Choroid plexus epithelial cell (primary cell): ENCODE results near the gene KDF1.

Experiments
- DNase-seq: peaks from one replicate; pipeline ENCODE4 v3.0.0-alpha.2; 2010; ENCODE audit warnings: low read depth
- H3K4me3 ChIP-seq: 2 replicates; pipeline ENCODE4 v1.5.1; 2011; ENCODE audit warnings: low read depth, mild to moderate bottlenecking, control low read depth, low read length, moderate library complexity
- TF ChIP-seq, protein P1 (sequence below): conservative IDR thresholded peaks from 2 replicates; pipeline ENCODE4 v1.5.1; 2011; ENCODE audit warnings: low read depth, mild to moderate bottlenecking, control low read depth, inconsistent platforms, low read length, moderate library complexity

KDF1 gene

DNA sequence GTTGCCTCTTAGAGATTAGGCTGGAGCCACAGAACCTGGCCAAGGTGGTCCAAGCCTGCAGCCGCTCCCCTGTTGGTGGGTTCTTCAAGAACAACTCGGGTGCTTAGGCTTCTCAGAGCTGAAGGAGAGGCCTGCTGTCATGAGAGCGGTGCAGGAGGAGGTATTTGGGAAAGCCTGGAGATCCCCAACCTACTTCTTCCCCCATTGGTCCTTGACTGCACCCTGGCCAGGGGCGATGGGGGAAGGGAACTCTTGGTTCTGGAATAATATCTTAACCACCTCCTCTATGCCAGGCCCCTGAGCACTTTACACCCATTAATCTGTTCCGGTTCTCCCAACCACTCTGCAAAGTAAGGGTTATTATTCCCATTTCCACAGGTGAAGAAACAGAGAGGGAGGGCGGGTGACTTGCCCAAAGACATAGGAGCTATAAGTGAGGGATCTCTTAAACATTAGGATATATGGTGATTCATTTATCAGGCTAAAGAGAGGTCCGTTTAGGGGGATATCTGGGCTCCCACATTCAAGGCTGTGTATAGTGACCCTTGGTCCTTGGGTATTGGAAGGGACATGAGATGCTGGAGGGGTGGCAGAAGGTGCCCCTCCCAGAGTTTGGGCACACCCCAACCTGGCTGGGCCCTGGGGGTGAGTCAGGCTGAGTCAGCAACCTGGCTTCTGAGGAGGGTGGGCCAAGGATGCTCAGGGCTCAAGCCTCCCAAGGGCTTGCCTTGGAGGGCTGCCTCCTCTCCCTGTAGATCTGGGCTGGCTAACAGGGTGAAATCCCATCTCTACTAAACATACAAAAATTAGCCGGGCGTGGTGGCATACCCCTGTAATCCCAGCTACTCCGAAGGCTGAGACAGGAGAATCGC lies 38.4 kb upstream of the KDF1 start:
- H3K4me3 ChIP-seq: no peak overlapping the region
- TF ChIP-seq, protein P1, sequence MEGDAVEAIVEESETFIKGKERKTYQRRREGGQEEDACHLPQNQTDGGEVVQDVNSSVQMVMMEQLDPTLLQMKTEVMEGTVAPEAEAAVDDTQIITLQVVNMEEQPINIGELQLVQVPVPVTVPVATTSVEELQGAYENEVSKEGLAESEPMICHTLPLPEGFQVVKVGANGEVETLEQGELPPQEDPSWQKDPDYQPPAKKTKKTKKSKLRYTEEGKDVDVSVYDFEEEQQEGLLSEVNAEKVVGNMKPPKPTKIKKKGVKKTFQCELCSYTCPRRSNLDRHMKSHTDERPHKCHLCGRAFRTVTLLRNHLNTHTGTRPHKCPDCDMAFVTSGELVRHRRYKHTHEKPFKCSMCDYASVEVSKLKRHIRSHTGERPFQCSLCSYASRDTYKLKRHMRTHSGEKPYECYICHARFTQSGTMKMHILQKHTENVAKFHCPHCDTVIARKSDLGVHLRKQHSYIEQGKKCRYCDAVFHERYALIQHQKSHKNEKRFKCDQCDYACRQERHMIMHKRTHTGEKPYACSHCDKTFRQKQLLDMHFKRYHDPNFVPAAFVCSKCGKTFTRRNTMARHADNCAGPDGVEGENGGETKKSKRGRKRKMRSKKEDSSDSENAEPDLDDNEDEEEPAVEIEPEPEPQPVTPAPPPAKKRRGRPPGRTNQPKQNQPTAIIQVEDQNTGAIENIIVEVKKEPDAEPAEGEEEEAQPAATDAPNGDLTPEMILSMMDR: no peak
- DNase-seq: no peak

DNA sequence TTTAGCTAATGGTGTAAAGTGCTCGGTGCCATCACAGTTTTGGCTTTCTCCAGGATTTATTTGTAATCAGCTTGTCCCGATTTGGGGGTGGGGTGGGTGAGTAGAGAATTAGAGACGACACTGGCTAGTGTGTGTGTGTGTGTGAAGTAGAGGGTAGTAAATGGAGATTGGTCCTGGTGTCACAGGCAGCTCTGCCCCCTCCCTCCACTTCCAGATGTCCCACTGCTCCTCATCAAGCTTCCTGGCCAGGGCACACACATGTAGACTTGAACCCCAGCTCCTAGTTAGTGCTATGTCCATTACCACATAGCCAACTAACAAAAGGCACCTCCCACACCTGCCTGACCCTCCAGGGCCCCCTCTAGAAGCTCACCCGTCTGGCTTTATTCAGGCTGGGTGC lies 36.4 kb upstream of the KDF1 start:
- TF ChIP-seq, protein P1: no peak
- no peak for DNase-seq
- no peak overlapping the region for H3K4me3 ChIP-seq

DNA sequence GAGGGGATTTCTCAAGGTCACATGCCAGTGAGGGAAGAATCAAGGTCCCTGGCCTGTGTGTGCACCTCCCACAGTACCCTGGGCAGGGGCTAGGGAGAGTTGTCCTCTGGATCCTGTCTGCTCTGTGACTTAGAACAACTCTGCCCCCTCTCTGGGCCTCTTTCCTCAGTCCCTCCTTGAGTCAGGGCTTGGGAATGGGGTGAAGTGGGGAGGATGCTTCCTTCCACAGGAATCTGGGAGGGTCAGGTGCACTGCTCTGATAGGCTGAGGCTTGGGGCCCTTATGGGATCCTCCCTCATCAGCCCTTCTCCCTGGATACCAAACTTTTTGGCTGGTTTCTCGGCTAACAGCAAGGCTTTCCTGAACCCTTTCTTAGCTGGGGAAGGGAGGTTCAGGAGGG lies 35.8 kb upstream of the KDF1 start:
- no peak for DNase-seq
- no peak overlapping the region for H3K4me3 ChIP-seq

DNA sequence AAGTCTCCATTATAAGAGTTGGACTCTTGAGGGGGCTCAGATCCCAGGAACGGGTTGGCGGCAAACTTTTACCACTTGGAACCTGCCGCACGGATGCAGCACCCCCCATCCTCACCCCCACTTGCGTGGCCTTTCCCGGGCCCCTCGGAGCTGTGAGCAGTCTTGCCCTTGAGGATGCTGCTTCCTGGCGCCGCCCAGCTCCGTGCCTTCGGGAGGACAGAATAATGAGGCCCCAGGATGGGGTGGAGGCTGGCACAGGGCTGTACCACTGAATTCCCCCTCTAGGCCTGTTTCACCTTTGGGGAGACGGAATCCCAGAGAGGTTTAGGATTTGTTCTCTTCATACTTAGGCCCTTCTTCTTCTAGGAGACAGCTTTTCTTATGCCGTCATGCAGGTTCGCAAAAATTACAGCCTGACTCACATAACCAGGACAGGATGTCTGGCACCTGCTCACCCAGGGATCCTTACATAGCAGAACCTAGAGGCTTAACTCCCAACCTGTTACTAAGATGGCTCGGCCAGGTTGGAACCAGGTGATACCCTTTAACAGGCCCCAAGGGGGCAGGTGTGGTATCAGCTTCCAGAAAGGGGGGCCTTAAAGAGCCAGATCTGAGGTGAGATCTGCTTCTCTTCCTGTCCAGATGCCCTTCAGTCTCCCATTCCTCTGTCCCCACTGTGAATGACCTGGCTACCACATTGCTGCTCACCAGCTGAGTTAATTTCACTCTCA lies 34.7 kb upstream of the KDF1 start:
- no peak for DNase-seq
- TF ChIP-seq, protein P1: no peak
- H3K4me3 ChIP-seq: peak overlapping the region; percentile 71

More for the DNA sequence above, 35.8 kb upstream of the KDF1 start:
- TF ChIP-seq, protein P1: no peak

DNA sequence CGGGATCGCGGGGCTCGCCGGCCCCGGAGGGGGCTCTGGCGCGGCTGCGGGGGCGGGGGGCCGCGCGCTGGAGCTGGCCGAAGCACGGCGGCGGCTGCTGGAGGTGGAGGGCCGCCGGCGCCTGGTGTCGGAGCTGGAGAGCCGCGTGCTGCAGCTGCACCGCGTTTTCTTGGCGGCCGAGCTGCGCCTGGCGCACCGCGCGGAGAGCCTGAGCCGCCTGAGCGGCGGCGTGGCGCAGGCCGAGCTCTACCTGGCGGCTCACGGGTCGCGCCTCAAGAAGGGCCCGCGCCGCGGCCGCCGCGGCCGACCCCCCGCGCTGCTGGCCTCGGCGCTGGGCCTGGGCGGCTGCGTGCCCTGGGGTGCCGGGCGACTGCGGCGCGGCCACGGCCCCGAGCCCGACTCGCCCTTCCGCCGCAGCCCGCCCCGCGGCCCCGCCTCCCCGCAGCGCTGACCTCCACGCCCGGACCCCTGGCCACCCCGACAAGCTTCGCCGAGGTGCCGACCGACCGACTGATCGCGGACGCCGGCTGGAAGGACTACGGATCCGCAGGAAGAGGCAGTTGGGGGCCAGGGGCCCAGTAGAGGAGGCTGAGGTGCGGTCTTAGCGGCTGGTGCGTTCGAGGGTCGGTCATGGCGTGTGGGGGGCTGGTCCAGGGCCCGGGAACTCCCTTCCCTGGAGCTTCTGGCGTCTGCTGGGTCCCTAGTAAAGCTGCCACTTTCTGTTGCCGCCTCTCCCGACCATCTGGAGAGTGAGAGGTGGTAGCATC lies 33.9 kb upstream of the KDF1 start:
- TF ChIP-seq, protein P1: no peak
- H3K4me3 ChIP-seq: peak overlapping the region; percentile 71
- DNase-seq: no peak

DNA sequence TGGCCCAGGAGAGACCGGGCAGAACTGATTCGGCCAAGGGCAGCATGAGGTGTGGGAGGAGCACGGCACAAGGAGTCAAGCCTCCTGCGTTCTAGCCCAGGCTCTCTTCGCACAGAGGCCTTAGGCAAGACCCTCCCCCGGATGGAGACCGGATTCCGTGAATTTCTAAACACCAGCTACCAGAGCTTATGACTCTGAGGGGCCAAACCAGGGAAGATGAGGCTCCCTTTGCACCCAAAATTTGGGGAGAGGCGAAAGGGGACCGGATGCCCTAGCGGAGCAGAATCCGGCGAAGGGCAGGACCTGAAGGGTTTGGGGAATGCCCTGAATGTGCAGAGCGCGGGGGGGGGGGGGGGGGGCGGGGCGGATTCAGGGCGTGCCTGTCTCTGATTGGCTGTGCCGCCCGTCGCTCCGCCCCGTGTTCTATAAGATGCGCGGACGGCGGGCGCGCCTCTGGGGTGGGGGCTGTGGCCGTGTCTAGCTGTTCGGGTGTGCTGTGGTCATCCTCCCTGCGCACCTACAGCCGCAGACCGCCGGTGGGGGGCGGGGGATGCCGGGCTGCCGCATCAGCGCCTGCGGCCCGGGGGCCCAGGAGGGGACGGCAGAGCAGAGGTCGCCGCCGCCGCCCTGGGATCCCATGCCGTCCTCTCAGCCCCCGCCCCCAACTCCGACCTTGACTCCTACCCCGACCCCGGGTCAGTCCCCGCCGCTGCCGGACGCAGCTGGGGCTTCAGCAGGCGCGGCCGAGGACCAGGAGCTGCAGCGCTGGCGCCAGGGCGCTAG lies 33.2 kb upstream of the KDF1 start, which contains the start of gene TRNP1:
TSS of gene TRNP1 (plus strand) at position 456 of the 783 bp plus-strand sequence. CDS start at position 551, 95 bp downstream.
- TF ChIP-seq, protein P1: no peak
- peak within 1 kb of the TSS; percentile 71 for H3K4me3 ChIP-seq
- peak; percentile 82 for DNase-seq
